Measurements from ENCODE around the gene TRIM33.

DNA sequence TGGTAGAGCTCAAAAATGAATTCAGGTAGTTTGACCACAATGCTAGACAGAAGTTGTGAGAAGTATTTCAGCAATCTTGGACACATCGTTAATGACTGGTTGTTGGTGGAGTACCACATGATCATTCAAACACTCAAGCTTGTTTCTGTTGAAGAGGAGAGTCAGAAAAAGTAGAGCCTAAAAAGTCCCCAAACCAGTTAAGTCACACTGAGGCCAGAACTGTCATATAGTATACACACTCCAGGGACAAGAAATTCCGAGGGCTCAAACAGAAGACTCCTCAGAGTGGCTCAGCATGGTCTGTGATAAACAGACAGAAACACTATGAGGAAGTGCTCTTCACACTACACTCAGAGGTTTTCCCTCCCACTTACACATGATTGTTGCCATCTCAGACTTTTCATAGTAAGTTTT is 5.8 kb downstream of the TRIM33 start:
- TF ChIP-seq EZH2 (IDR thresholded peaks at IDR 0.05; ENCODE audit: insufficient read depth, poor library complexity, severe bottlenecking) (no peak), EZH2phosphoT487 (IDR thresholded peaks at IDR 0.05; ENCODE audit: insufficient read depth, low read depth) (no peak)

Measured in GM23248 (cell line).